HG02943 (cell line): ENCODE measurements around the gene FGF23.

Experiments used
- ATAC-seq: cut with Tn5 transposase; IDR thresholded peaks from one replicate; pipeline ENCODE4 v1.9.1; 2021; ENCODE audit warnings: mild to moderate bottlenecking, low read depth, moderate library complexity; ENCODE audit not compliant: unreplicated experiment

The FGF23 gene

GRCh38 chr12:4387607-4388006 lies 8.1 kb upstream of the FGF23 start:
- no peak for ATAC-seq

- ATAC-seq: no peak
Measured at GRCh38 chr12:4386801-4387200, 7.3 kb upstream of the FGF23 start.

GRCh38 chr12:4383304-4383865 lies 3.9 kb upstream of the FGF23 start:
- no peak for ATAC-seq

GRCh38 chr12:4380332-4380731 lies 820 bp upstream of the FGF23 start:
- ATAC-seq: no peak

- ATAC-seq: no peak
Measured at GRCh38 chr12:4378772-4379171, 740 bp downstream of the FGF23 start.

GRCh38 chr12:4375449-4375848 lies 4.1 kb downstream of the FGF23 start:
- no peak for ATAC-seq

GRCh38 chr12:4372653-4373052 lies 6.9 kb downstream of the FGF23 start:
- no peak for ATAC-seq

- ATAC-seq: no peak
Measured at GRCh38 chr12:4370265-4370664, 9.2 kb downstream of the FGF23 start.

- no peak for ATAC-seq
Measured at GRCh38 chr12:4369548-4369947, 10.0 kb downstream of the FGF23 start.

GRCh38 chr12:4366090-4366489 lies 13.4 kb downstream of the FGF23 start:
- ATAC-seq: no peak

- no peak for ATAC-seq
Measured at GRCh38 chr12:4356041-4356327, 23.5 kb downstream of the FGF23 start.

GRCh38 chr12:4355156-4356040 lies 24.1 kb downstream of the FGF23 start:
- ATAC-seq: no peak

GRCh38 chr12:4353785-4354208 lies 25.7 kb downstream of the FGF23 start:
- ATAC-seq: no peak

GRCh38 chr12:4346931-4347330 lies 32.6 kb downstream of the FGF23 start:
- no peak for ATAC-seq

GRCh38 chr12:4331842-4332241 lies 47.7 kb downstream of the FGF23 start:
- ATAC-seq: no peak

- no peak for ATAC-seq
Measured at GRCh38 chr12:4331221-4331620, 48.3 kb downstream of the FGF23 start.

GRCh38 chr12:4330203-4330602 lies 49.3 kb downstream of the FGF23 start:
- no peak for ATAC-seq

GRCh38 chr12:4327293-4327692 lies 52.2 kb downstream of the FGF23 start:
- ATAC-seq: no peak

- no peak for ATAC-seq
Measured at GRCh38 chr12:4325966-4326365, 53.5 kb downstream of the FGF23 start.

- ATAC-seq: no peak
Measured at GRCh38 chr12:4324366-4324765, 55.1 kb downstream of the FGF23 start.

GRCh38 chr12:4323396-4323795 lies 56.1 kb downstream of the FGF23 start:
- no peak for ATAC-seq

- ATAC-seq: no peak
Measured at GRCh38 chr12:4322726-4323125, 56.8 kb downstream of the FGF23 start.
